ENCODE data around the gene ANKS1B.

DNA sequence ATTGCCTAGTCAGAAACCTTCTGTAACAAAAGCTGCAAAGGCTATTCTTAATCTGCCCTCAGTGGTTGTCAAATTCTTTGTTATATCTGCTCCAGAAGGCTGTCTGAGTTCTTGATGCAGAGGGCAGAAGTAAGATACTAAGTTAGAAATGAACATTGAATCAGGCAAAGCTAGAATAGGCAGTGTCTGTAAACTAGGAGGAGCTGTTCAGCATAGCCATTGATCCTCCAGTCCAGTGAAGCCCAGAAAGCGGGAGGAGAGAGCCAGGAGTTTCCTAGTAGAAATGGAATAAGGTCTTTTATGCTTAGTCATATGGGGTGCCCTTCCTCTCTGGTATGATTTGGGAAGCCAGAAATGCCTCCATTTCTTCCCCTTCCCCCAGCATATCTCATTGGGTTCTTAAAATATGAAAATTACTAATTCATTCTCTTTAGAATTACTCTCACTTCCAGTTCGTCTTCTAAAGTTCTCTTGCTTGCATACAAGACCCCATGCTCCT, 1263.5 kb downstream of the ANKS1B start:
- TF ChIP-seq, protein P1, sequence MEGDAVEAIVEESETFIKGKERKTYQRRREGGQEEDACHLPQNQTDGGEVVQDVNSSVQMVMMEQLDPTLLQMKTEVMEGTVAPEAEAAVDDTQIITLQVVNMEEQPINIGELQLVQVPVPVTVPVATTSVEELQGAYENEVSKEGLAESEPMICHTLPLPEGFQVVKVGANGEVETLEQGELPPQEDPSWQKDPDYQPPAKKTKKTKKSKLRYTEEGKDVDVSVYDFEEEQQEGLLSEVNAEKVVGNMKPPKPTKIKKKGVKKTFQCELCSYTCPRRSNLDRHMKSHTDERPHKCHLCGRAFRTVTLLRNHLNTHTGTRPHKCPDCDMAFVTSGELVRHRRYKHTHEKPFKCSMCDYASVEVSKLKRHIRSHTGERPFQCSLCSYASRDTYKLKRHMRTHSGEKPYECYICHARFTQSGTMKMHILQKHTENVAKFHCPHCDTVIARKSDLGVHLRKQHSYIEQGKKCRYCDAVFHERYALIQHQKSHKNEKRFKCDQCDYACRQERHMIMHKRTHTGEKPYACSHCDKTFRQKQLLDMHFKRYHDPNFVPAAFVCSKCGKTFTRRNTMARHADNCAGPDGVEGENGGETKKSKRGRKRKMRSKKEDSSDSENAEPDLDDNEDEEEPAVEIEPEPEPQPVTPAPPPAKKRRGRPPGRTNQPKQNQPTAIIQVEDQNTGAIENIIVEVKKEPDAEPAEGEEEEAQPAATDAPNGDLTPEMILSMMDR (IDR thresholded peaks at IDR 0.05) = no peak
- TF ChIP-seq TCF7L2 (IDR thresholded peaks at IDR 0.05; ENCODE audit: low read depth, low read length) = no peak
- TF ChIP-seq POLR2AphosphoS5 (IDR thresholded peaks at IDR 0.05; ENCODE audit: low read depth, low read length) = no peak
- TF ChIP-seq, protein P2, sequence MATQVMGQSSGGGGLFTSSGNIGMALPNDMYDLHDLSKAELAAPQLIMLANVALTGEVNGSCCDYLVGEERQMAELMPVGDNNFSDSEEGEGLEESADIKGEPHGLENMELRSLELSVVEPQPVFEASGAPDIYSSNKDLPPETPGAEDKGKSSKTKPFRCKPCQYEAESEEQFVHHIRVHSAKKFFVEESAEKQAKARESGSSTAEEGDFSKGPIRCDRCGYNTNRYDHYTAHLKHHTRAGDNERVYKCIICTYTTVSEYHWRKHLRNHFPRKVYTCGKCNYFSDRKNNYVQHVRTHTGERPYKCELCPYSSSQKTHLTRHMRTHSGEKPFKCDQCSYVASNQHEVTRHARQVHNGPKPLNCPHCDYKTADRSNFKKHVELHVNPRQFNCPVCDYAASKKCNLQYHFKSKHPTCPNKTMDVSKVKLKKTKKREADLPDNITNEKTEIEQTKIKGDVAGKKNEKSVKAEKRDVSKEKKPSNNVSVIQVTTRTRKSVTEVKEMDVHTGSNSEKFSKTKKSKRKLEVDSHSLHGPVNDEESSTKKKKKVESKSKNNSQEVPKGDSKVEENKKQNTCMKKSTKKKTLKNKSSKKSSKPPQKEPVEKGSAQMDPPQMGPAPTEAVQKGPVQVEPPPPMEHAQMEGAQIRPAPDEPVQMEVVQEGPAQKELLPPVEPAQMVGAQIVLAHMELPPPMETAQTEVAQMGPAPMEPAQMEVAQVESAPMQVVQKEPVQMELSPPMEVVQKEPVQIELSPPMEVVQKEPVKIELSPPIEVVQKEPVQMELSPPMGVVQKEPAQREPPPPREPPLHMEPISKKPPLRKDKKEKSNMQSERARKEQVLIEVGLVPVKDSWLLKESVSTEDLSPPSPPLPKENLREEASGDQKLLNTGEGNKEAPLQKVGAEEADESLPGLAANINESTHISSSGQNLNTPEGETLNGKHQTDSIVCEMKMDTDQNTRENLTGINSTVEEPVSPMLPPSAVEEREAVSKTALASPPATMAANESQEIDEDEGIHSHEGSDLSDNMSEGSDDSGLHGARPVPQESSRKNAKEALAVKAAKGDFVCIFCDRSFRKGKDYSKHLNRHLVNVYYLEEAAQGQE (IDR thresholded peaks at IDR 0.05; ENCODE audit: insufficient read depth in 1 of 2, low read depth in 2 of 2, low read length in 1 of 2) = no peak
- TF ChIP-seq SIN3A (IDR thresholded peaks at IDR 0.05; ENCODE audit: borderline replicate concordance, insufficient read depth, low read depth, low read length) = no peak
